ENCODE results near the gene XYLT1.
A peak's percentile ranks its signal among the peaks of the same experiment; 100 is the strongest.

XYLT1 gene

DNA sequence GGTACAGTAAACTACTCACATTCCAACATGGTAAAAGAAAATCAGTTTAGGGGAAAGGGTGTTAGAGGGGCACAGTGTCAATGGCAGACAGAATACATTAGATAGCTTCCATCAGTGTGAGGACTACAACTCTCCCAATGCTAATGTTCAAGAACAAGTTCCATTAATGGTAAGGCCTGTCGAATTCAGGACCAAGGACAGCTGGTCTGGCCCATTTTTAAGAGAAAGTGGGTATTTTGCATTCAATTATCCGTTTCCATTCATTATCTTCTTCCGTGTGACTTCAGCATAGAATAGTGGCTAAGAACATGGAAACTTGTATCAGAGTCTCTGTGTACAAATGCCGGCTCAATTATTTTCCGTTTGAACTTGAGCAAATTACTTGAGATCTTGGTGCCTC lies 98.4 kb downstream of the XYLT1 start:
- no peak for DNase-seq (ENCODE audit: low read depth in 2 of 2)

DNA sequence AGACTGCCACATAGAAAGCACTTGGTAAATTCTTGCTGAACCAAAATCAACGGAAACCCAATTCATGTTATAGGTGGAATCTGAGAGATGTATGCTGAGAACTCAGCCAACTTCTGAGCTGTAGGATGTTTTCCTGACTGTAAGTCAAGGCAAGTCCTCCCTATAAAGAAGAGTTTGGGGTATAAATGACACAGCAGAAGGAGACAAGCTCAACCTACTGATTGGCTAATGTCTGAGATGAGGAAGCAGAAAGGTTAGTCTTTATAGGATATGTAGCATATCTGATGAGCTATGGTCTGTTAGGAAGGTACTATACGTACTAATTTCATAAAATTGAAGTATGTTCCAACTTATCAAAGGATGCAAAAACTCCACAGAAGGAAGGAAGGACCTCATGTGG lies 99.5 kb downstream of the XYLT1 start:
- no peak for DNase-seq (ENCODE audit: low read depth in 2 of 2)

DNA sequence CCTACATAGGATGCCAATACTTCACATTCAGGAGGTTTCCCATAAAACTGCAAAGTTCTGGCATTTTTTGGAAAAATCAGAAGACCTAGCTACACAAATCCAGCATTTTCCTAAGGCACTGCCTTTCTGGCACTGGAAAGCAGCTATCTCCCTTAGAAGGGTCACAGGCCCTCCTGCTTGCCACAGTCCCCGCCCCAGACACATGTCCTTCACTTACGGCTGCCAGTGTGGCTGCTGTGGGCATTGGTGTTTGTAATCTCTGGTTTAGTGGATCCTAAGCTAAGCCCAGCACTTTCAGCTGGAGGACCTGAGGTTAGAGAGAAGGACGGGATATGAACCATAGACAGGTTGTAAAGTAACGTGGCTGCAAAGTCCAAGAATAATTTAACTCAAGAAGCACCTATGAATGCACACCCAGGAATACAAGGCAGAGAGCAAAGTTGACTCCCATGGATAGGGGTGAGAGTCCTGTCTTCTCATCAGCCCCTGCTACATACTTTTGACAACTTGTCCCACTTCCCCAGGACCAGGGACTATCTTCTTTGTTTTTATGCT lies 100.0 kb downstream of the XYLT1 start:
- DNase-seq (ENCODE audit: low read depth in 2 of 2), result no peak

DNA sequence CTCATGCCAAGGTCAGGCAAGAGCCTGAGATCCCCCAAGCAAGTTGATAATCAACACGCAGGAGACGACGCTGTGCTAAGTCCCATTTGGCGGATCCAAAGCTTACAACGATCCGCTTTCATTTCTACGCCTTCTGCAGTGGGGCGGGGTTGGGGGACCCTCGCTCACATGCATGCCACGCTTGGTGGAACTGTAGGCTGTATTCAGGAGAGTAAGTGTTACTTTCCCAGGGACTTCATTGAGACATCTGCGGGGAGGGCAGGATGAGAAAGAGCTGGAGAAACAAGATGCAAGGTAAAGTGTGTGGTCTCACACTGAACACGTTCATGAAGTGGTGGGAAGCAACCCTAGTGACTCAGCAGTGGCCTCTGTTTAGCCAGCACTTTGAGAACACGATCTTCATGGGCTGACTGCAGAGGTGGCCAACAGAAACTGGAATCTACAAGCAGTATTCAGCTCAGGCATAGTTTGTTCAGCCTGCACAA lies 100.5 kb downstream of the XYLT1 start:
- no peak for DNase-seq (ENCODE audit: low read depth in 2 of 2)

DNA sequence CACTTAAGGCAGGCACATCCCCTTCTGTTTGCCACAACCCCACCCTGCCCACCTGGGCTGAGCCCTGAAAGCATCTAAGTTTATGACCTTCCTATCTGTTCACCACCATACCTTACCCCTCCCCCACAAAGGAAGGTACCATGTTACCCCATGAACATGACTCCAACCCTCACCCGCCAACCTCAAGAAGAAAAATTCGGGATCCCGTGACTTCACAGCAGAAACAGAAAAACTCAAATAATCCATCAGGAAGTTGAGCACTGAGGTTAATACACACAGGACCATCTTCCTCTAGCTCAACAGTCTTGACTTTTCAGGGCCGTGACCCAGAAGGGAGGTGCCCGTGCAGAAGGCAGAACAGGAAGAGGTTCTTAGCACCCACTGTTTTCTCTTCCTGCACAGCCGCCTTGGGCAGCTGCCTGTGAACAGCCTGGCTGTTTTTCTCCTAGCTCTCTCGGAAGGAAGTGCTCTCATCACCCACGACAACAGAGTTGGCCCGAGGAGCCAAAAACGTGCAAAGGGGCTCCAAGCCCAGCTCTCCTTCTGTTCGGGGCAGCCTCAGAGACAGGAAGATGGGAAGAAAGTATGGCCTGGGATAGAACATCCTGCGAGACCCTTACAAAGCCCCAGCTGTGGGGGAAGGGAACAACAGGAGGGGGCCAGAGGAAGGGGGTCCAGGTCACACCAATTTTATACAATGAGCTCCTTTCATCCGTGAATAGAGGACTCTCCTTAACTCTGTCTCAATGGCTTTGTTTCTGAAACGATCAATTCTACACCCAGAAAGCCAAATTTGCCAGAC lies 101.1 kb downstream of the XYLT1 start:
- peak; percentile 44 to 53 for DNase-seq (ENCODE audit: low read depth in 2 of 2)

DNA sequence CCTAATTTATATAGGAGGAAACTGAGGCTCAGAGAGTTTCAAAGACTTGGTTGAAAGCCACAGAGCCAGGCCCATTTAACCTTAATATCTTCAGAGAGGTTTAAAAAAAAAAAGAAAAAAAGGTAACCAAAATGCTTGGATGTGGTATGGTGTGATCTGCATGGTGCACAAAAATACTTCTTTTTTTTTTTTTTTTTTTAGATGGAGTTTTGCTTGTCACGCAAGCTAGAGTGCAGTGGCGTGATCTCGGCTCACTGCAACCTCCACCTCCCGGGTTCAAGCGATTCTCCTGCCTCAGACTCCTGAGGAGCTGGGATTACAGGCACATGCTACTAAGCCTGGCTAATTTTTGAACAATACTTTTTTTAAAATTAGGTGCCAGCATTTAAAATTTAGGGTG lies 101.8 kb downstream of the XYLT1 start:
- DNase-seq (ENCODE audit: low read depth in 2 of 2), result no peak

DNA sequence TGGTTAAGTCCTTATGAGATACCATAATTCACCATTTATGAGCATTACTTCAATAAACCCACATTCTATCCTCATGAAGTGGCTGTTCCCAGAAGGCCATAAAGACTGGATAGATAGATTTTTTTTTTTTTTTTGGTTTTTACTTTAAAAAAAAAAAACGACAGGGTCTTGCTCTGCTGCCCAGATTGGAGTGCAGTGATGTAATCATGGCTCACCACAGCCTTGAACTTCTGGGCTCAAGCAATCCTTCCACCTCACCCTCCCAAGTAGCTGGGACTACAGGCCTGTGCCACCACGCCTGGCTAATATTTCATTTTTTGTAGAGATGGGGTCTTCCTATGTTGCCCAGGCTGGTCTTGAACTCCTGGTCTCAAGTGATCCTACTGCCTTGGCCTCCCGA lies 102.3 kb downstream of the XYLT1 start:
- DNase-seq (ENCODE audit: low read depth in 2 of 2), result no peak

DNA sequence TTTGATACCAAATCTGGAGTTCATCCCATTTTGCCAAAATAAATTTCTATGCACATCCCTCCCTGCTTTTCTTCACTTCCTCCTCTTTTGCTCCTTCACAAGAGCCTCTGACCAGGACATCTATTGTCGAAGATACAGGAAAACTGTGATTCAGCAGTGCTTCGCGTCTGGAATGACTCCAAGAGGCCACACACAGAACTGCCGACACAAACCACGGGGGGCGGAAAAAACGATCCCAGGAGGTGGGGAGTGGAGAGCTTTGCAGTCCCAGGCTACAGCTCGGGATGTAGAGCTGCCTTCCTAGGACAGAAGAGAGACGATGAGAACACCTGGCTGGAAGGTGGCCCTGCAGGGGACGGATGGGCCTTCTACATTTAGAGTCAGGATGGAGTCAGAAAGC lies 102.8 kb downstream of the XYLT1 start:
- no peak for DNase-seq (ENCODE audit: low read depth in 2 of 2)

DNA sequence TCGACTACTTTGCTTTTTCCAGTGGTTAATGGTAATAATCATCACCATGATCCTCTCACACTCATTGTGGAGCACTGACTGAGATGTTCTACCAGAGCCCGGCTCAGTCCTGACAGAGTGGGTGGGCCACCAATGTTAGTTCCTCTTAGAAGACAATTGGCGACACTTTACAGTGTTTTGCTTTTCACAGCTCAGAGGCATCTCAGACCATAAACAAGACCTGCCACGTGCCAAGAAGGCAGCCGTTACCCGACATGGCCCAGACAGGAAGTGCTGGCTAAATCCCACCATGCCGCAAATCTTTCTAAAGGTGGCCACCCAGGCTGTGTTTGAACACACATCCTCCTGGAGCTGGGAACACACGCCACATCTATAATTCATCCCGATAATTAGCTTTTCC lies 103.7 kb downstream of the XYLT1 start:
- no peak for DNase-seq (ENCODE audit: low read depth in 2 of 2)

DNA sequence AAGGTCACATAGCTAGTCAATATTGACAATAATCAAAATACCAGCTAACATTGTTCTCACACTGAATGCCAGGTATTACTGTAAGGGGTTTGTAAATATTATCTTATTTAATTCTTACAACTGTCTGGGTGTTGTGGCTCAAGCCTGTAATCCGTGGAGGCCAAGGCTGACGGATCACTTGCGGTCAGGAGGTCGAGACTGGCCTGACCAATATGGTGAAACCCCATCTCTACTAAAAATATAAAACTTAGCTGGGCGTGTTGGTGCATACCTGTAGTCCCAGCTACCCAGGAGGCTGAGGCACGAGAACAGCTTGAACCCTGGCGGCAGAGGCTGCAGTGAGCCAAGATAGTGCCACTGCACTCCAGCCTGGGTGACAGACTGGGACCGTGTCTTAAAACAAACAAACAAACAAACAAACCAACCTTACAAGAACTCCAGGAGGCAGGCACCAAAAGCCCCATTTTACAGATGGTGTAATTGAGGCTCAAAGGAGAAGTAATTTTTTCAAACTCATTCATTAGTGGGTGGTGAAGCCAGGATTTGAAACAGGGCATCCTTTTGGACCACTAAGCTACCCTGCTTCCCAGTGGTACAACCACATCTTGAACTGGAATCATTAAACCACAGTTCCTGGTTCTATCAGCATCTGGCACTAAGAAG lies 104.3 kb downstream of the XYLT1 start:
- DNase-seq (ENCODE audit: low read depth in 2 of 2), result no peak

DNA sequence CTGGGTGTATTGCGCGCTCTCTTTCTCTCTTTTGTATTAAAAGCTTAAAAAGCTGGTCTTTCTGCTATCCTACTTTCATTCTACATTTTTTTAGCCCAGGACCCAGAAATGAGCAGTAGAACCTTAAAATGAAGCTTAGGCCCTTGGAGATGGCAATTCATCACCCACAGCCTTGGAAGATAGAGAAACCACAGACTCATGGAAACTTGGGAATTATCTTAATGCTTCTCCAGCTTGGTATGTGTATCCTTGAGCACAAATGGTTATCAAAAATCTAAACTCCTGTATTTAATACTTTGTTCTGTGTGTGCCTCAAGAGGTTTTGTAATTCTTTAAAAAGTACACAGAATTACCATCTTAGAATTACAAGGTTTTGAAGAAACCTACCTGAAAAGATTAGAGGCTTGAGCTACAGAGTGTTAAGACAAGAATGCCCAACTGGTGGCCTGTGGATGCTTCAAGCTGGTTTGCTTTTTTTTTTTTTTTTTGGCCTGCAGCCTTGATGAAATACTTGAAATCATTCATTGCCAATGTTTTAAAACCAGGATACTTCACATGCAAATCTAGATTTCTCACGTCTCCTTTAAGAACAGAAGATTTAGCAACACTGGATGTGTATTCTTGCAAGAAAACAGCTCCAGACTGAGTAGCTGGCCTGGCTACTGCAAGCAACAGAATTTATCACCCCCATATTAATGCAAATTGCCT lies 105.0 kb downstream of the XYLT1 start:
- DNase-seq (ENCODE audit: low read depth in 2 of 2), result no peak

DNA sequence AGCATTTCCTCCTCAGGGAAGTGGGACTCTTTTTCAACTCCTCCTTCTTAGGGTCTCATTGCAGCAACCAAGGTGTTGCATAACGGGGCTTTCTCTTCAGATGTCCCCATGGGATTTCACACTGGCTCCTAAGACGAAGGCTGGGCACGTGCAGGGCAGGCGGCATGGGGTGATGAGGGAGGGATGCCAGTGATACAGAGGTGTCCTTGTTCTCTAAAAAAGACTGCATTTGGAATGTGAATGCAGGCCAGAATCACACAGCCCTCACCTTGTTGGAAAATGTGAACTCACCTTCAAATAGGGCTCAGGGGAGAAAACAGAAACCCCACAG lies 105.6 kb downstream of the XYLT1 start:
- no peak for DNase-seq (ENCODE audit: low read depth in 2 of 2)

DNA sequence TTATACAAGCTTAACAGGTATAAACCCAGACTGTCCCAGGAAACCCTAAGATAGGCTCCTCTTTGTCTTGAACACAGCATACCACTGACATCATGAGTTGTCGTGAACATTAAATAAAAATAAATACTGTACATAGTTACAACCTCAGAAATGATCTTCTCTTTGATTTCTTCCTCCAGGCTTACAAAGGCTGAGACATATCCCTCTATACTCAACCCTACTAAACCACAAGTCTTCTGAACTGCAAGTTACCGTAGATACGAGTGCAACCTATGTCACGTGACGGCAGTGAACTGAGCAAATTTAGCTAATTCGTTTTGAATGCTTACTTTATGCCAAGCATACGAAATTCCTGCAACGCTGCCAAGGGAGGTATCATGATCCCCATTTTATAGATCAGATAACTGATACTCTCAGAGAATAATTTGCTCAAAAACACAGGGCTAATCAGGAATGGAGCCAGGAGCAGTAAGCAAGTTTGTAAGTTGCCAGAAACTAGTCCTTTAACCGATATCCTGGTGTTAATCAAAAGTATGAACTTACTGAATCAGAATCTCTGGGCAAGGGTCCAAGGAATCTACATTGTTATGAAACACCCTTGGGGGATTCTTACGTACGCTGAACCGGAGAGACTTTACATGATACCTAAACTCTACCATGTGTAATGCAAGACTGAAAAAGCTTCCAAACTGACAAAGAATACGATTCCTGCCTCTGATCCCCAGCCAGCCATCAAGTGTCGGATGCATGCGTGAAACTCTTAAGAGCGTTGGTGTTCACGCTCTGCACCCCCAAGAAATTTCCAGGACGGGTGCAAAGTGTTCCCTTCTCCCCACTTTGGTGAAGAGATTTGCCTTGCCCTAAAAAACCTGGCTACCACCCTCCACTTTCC lies 106.2 kb downstream of the XYLT1 start:
- DNase-seq (ENCODE audit: low read depth in 2 of 2), result no peak

DNA sequence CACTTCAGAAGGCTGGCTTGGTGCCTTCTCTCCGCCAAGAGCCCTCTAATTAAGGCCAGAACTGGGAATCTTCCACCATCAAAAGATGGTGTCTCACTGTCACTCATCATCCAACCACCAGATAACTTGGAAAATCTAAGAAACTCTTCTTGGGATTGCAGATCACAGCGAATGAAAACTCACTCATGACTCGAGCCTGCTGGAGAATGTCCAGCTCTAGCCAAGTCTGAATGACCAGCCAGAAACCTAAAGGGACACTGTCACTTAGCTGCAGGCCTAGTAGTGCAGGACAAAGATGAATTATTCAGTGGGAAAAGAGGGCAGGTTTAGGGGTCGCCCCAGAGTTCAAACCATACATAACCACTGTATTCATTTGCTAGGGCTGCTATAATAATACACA lies 107.8 kb downstream of the XYLT1 start:
- no peak for DNase-seq (ENCODE audit: low read depth in 2 of 2)

DNA sequence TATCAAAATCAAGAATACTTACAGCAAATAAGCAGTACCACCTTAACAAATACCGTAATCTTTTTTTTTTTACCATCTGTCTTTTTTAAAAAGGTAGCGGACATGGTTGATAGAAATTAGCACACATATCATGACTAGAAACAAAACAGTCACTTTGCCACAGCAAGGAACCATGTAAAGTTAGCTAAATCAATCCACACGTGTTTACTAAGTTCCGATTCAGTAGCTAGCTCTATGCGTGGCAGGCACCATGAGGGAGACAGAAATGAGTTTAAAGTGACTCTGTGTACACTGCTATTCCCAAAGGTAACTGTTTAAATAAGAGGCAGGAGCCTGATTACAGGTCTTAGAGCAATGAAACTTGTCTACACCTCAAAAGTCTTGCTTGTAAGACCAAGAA lies 108.6 kb downstream of the XYLT1 start:
- DNase-seq (ENCODE audit: low read depth in 2 of 2), result no peak

DNA sequence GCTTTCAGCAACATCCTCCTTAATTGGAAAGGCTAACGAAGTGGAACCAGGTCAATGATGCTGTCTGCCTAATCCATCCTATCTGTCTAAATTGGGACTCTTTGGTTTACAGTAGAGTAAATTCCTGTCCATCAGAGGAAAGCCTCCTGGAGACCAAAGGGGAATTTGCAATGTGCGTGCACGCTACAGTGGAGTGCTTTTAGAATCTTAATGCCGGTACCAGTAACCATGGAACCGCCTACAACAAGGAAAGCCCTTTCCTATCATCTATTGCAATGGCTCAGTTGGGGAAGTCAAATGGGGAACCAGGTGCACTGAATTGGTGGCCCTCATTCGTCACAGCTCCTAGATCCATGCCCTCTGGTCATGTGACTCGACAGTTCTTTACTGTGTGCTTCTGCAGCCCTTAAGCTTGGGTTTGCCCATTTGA lies 110.1 kb downstream of the XYLT1 start:
- DNase-seq (ENCODE audit: low read depth in 2 of 2), result no peak

DNA sequence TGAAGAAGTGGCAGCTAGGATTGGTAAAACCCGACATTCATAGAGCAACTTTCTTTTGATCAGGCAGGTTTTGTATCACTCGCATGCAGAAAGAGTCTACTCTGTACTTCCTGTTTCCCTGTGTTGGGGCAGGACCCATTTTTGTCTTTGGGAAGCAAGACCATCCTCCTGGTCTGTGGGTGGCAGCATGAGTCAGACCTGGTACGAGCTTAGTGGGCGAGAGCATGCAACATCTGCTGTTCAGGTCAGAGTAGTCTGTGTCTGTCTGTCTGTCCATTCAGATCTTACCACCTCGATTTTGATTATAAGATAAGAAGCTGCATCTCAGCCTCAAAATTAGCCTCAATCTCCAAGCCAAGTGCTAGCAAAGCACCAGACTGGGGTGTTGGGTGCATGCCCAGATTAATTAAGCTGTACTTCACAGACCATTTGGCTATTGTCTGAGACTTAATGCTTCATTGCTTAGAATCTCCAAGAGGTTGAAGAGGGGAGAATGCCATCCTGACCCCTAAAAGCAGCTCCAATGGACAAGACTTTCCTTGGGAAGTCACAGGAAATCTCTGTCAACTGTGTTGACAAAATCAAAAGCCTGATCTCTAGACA lies 110.9 kb downstream of the XYLT1 start:
- DNase-seq (ENCODE audit: low read depth in 2 of 2), result no peak

DNA sequence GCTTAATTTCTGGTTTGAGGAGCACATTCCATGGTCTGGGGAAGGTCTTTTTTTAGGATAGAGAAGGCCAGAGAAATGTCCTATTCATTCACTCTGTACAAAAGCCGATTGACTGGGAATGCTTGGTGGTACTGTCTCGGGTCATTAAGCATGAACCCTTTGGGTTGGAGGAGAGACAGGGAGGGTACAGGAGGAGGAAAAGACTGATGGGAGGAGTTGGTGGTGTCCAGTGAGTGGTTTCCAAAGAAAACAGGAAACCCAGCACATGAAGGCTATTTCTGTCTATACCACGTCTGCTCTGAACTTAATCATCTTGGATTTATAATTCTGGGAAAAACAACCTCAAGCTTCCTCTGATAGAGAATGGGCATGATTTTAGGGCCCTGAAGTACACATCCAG lies 111.9 kb downstream of the XYLT1 start:
- no peak for DNase-seq (ENCODE audit: low read depth in 2 of 2)

DNA sequence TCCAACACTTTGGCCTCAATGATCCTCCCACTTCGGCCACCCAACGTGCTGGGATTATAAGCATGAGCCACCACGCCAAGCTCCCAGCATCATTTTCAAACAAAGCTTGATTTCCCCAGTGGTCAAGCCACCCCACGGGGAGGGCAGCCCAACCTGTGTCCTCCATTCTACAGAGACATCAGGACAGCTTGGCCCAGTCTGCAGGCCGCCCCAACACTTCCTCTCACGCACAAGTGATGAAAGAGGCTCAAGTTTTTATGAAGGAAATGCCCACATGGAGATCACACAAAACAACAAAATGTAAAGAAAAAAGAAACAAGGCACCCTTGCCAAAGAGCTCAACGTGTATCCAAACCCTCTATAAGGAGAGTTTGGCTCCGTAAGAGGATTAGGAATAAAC lies 112.4 kb downstream of the XYLT1 start:
- no peak for DNase-seq (ENCODE audit: low read depth in 2 of 2)

DNA sequence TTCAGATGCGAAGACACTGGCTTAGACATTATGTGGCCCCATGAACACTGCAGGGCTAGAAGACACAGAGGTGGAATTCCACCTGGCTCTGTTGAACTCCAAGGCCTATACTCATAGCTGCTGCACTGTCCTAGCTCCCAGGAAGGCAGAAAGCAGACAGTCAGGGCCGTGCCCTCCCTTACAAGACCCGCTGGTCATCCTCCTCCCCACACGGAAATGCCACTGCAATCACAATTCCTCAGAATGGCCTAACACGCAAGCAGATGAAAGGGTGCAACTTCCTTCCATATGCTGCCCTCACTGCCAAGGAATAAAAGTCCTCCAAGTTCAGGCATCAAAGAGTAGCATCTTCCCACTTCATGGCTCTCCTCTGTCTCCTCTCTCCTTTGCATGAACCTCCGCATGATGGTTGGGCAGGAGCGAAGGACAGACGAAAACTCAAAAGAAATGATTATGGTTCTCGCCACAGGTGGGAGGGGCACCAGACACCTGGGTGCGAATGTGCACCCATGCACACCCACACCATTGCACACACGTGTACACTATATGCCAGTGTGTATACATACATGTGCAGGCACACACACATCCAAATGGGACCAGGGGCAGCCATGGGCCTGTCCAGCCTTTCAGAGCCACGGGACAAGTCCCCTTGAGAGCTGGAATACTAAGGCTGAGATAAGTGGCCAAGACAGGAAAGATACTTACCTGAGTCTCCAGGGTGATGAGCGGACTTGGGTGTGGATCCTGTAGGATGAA lies 113.3 kb downstream of the XYLT1 start:
- DNase-seq (ENCODE audit: low read depth in 2 of 2), result no peak

Data from stimulated activated CD8-positive, alpha-beta memory T cell treated with anti-CD3 and anti-CD28 coated beads, Interleukin-7, amount 100 ng/mL, for 1 hour (primary cell).